K562 (cell line): Measurements from ENCODE around the gene ADAMTS6.

ENCODE experiments used
- TEAD1 ChIP-seq, 2 experiments: fragments of 450-650 bp in 1 of 2; sonication (generic) in 1 of 2; formaldehyde crosslinking; IDR thresholded peaks; 2 replicates each; pipeline versions ENCODE4 v1.4.0 to v1.8.0; 2020 to 2022; ENCODE audit warnings: mild to moderate bottlenecking in 2 of 2, missing genetic modification reagents in 1 of 2
- ZNF134 ChIP-seq: fragments of 250-450 bp; sonication (Bioruptor Pico); conservative IDR thresholded peaks from 2 replicates; pipeline ENCODE4 v1.4.0; 2020
- TF ChIP-seq, protein P1 (sequence below), 3 experiments: IDR thresholded peaks in 2 of 3; conservative IDR thresholded peaks in 1 of 3; 2 replicates each; pipeline ENCODE4 v1.5.1; 2011 to 2012; ENCODE audit warnings: low read length in 3 of 3, mild to moderate bottlenecking in 3 of 3, control low read depth in 2 of 3, improper control_type of control experiment in 1 of 3, inconsistent platforms in 1 of 3, low read depth in 1 of 3, mixed read lengths in 1 of 3, moderate library complexity in 1 of 3; ENCODE audit not compliant: insufficient read depth in 2 of 3
- TF ChIP-seq, protein P2 (sequence below): fragments of 200-600 bp; sonication (generic); IDR thresholded peaks from one replicate; pipeline ENCODE4 v1.6.1; 2012; ENCODE audit warnings: mild to moderate bottlenecking, low read depth, low read length, inconsistent platforms
- TF ChIP-seq, protein P3 (sequence below), 2 experiments: fragments of 450-650 bp; formaldehyde crosslinking in 1 of 2; IDR thresholded peaks; 2 replicates each; pipeline versions ENCODE4 v1.4.0 to v1.6.1; 2014 to 2020; ENCODE audit warnings: mild to moderate bottlenecking in 2 of 2, borderline replicate concordance in 1 of 2, low read depth in 1 of 2

DNA sequence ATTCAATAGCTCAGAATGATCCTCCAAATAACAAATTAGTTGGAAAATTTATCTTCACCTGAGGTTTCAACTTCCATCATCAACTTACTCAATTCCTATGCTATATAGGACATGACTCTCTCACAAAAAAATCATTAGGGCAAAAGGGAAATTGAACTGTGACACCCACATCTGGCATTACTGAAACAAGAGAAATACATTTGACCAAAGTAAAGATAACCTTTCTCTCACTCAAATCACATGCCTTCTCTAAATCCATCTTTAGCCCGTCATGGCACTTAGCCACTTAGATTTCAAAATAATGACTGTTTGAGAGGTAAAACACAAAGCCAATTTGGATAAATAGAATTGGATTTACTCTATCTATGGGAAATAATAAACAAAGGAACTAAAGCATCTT lies 126.4 kb downstream of the ADAMTS6 start:
- no peak for TF ChIP-seq ZNF134 (CRISPR knock-in tag)
- no peak for TF ChIP-seq TEAD1 (CRISPR knock-in tag; IDR thresholded peaks at IDR 0.05)
- TF ChIP-seq, protein P1, sequence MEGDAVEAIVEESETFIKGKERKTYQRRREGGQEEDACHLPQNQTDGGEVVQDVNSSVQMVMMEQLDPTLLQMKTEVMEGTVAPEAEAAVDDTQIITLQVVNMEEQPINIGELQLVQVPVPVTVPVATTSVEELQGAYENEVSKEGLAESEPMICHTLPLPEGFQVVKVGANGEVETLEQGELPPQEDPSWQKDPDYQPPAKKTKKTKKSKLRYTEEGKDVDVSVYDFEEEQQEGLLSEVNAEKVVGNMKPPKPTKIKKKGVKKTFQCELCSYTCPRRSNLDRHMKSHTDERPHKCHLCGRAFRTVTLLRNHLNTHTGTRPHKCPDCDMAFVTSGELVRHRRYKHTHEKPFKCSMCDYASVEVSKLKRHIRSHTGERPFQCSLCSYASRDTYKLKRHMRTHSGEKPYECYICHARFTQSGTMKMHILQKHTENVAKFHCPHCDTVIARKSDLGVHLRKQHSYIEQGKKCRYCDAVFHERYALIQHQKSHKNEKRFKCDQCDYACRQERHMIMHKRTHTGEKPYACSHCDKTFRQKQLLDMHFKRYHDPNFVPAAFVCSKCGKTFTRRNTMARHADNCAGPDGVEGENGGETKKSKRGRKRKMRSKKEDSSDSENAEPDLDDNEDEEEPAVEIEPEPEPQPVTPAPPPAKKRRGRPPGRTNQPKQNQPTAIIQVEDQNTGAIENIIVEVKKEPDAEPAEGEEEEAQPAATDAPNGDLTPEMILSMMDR (IDR thresholded peaks at IDR 0.05 in 2 of 3, conservative IDR thresholded peaks at IDR 0.05 in 1 of 3; ENCODE audit: insufficient read depth in 2 of 3, low read depth in 1 of 3, low read length in 3 of 3), result no peak
- TF ChIP-seq, protein P2, sequence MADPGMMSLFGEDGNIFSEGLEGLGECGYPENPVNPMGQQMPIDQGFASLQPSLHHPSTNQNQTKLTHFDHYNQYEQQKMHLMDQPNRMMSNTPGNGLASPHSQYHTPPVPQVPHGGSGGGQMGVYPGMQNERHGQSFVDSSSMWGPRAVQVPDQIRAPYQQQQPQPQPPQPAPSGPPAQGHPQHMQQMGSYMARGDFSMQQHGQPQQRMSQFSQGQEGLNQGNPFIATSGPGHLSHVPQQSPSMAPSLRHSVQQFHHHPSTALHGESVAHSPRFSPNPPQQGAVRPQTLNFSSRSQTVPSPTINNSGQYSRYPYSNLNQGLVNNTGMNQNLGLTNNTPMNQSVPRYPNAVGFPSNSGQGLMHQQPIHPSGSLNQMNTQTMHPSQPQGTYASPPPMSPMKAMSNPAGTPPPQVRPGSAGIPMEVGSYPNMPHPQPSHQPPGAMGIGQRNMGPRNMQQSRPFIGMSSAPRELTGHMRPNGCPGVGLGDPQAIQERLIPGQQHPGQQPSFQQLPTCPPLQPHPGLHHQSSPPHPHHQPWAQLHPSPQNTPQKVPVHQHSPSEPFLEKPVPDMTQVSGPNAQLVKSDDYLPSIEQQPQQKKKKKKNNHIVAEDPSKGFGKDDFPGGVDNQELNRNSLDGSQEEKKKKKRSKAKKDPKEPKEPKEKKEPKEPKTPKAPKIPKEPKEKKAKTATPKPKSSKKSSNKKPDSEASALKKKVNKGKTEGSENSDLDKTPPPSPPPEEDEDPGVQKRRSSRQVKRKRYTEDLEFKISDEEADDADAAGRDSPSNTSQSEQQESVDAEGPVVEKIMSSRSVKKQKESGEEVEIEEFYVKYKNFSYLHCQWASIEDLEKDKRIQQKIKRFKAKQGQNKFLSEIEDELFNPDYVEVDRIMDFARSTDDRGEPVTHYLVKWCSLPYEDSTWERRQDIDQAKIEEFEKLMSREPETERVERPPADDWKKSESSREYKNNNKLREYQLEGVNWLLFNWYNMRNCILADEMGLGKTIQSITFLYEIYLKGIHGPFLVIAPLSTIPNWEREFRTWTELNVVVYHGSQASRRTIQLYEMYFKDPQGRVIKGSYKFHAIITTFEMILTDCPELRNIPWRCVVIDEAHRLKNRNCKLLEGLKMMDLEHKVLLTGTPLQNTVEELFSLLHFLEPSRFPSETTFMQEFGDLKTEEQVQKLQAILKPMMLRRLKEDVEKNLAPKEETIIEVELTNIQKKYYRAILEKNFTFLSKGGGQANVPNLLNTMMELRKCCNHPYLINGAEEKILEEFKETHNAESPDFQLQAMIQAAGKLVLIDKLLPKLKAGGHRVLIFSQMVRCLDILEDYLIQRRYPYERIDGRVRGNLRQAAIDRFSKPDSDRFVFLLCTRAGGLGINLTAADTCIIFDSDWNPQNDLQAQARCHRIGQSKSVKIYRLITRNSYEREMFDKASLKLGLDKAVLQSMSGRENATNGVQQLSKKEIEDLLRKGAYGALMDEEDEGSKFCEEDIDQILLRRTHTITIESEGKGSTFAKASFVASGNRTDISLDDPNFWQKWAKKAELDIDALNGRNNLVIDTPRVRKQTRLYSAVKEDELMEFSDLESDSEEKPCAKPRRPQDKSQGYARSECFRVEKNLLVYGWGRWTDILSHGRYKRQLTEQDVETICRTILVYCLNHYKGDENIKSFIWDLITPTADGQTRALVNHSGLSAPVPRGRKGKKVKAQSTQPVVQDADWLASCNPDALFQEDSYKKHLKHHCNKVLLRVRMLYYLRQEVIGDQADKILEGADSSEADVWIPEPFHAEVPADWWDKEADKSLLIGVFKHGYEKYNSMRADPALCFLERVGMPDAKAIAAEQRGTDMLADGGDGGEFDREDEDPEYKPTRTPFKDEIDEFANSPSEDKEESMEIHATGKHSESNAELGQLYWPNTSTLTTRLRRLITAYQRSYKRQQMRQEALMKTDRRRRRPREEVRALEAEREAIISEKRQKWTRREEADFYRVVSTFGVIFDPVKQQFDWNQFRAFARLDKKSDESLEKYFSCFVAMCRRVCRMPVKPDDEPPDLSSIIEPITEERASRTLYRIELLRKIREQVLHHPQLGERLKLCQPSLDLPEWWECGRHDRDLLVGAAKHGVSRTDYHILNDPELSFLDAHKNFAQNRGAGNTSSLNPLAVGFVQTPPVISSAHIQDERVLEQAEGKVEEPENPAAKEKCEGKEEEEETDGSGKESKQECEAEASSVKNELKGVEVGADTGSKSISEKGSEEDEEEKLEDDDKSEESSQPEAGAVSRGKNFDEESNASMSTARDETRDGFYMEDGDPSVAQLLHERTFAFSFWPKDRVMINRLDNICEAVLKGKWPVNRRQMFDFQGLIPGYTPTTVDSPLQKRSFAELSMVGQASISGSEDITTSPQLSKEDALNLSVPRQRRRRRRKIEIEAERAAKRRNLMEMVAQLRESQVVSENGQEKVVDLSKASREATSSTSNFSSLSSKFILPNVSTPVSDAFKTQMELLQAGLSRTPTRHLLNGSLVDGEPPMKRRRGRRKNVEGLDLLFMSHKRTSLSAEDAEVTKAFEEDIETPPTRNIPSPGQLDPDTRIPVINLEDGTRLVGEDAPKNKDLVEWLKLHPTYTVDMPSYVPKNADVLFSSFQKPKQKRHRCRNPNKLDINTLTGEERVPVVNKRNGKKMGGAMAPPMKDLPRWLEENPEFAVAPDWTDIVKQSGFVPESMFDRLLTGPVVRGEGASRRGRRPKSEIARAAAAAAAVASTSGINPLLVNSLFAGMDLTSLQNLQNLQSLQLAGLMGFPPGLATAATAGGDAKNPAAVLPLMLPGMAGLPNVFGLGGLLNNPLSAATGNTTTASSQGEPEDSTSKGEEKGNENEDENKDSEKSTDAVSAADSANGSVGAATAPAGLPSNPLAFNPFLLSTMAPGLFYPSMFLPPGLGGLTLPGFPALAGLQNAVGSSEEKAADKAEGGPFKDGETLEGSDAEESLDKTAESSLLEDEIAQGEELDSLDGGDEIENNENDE, result no peak
- TF ChIP-seq, protein P3, sequence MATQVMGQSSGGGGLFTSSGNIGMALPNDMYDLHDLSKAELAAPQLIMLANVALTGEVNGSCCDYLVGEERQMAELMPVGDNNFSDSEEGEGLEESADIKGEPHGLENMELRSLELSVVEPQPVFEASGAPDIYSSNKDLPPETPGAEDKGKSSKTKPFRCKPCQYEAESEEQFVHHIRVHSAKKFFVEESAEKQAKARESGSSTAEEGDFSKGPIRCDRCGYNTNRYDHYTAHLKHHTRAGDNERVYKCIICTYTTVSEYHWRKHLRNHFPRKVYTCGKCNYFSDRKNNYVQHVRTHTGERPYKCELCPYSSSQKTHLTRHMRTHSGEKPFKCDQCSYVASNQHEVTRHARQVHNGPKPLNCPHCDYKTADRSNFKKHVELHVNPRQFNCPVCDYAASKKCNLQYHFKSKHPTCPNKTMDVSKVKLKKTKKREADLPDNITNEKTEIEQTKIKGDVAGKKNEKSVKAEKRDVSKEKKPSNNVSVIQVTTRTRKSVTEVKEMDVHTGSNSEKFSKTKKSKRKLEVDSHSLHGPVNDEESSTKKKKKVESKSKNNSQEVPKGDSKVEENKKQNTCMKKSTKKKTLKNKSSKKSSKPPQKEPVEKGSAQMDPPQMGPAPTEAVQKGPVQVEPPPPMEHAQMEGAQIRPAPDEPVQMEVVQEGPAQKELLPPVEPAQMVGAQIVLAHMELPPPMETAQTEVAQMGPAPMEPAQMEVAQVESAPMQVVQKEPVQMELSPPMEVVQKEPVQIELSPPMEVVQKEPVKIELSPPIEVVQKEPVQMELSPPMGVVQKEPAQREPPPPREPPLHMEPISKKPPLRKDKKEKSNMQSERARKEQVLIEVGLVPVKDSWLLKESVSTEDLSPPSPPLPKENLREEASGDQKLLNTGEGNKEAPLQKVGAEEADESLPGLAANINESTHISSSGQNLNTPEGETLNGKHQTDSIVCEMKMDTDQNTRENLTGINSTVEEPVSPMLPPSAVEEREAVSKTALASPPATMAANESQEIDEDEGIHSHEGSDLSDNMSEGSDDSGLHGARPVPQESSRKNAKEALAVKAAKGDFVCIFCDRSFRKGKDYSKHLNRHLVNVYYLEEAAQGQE (IDR thresholded peaks at IDR 0.05; ENCODE audit: borderline replicate concordance), result no peak
- TF ChIP-seq, protein P3 (CRISPR knock-in tag; IDR thresholded peaks at IDR 0.05; ENCODE audit: low read depth), result no peak
